Esophagus squamous epithelium (tissue), 4 donors: ENCODE results near the gene PHAX.
"Not testable (repeated sequence)": the region's sequence is repeated elsewhere in the genome, so short reads cannot be mapped to it uniquely, and the experiment has no call there.

Experiments
- POLR2A ChIP-seq, 4 donors: fragments of 450-650 bp; IDR thresholded peaks; one replicate each; pipeline ENCODE4 v1.6.1; 2017; ENCODE audit warnings: antibody characterized with exemption in 4 of 4, mild to moderate bottlenecking in 4 of 4, moderate library complexity in 3 of 4
- TF ChIP-seq, protein P1 (sequence below), 6 experiments: fragments of 450-650 bp in 4 of 6; fragments of 200-600 bp in 2 of 6; sonication (generic) in 2 of 6; IDR thresholded peaks; one replicate each; pipeline ENCODE4 v1.5.1; 2016 to 2019; ENCODE audit warnings: antibody characterized with exemption in 6 of 6, mild to moderate bottlenecking in 4 of 6, moderate library complexity in 4 of 6

GRCh38 chr5:126671681-126672080 is 70.9 kb downstream of the PHAX start:
- TF ChIP-seq, protein P1, sequence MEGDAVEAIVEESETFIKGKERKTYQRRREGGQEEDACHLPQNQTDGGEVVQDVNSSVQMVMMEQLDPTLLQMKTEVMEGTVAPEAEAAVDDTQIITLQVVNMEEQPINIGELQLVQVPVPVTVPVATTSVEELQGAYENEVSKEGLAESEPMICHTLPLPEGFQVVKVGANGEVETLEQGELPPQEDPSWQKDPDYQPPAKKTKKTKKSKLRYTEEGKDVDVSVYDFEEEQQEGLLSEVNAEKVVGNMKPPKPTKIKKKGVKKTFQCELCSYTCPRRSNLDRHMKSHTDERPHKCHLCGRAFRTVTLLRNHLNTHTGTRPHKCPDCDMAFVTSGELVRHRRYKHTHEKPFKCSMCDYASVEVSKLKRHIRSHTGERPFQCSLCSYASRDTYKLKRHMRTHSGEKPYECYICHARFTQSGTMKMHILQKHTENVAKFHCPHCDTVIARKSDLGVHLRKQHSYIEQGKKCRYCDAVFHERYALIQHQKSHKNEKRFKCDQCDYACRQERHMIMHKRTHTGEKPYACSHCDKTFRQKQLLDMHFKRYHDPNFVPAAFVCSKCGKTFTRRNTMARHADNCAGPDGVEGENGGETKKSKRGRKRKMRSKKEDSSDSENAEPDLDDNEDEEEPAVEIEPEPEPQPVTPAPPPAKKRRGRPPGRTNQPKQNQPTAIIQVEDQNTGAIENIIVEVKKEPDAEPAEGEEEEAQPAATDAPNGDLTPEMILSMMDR (IDR thresholded peaks at IDR 0.05): not testable (repeated sequence)
- not testable (repeated sequence) for TF ChIP-seq POLR2A (IDR thresholded peaks at IDR 0.05)
